H4 (cell line): ENCODE measurements around the gene PLXNA2. TPM values are rescaled to one million over a fixed set of nuclear protein-coding genes. Genes with fewer than 3 reads are reported as not detected.

ENCODE experiments used
- DNase-seq: peaks from one replicate; pipeline ENCODE4 v3.0.0-alpha.2; 2015; ENCODE audit warnings: low spot score
- total RNA-seq: library from RNA; depleted of rRNA; stranded (reverse); fragments of >200 nt; shearing (Covaris generic); gene quantifications from 2 replicates; pipeline ENCODE4 v1.2.3, GENCODE V29; 2014

PLXNA2 gene
- total RNA-seq, 1 experiment from 2014 or later: 0.89 TPM

GRCh38 chr1:208045463-208046260 is 198.5 kb downstream of the PLXNA2 start:
- DNase-seq: no peak

- DNase-seq: no peak
Measured at GRCh38 chr1:208044589-208045462, 199.4 kb downstream of the PLXNA2 start.

DNA sequence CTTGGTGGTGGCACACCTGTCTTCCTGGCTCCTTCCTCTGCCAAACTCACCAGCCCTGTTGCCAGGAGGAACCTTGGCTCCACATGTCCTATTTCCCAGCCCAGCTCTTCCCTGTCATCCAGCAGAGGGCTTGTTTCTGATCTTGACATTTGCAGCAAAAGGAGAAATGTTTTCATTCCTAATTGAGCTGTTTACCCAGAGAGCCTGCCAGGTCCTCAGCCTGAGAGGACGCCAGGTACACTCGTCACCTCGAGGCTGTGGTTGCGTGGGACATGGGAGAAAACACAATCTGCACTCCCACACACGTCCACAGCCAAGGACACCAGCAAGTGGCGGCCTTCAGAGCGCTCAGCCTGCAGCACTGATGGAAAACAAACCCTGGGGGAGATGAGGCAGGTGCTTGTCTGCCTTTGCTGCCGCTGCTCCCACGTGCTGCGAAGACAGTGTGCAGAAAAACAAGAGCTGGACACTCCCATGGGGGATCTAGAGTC is 200.4 kb downstream of the PLXNA2 start:
- DNase-seq: no peak

- DNase-seq: no peak
Measured at GRCh38 chr1:208042868-208043267, 201.3 kb downstream of the PLXNA2 start.

- DNase-seq: no peak
Measured at GRCh38 chr1:208042041-208042615, 202.1 kb downstream of the PLXNA2 start.

DNA sequence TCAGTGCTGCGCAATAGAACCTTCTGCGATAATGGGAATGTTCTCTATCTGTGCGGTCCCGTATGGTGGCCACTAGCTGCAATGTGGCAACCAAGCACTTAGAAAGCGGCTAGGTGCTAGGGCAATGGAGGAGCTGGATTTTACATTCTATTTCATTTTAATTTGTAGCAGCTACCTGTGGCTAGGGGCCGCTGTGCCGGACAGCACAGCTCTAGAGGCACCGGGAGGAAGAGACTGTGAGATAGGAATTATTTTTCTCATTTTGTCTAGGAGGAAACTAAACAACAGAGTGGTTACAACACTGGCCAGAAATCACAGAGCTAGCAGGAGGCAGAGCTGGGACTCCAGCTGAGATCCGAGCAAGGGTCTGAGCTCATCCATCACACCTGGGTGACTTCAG is 202.7 kb downstream of the PLXNA2 start:
- no peak for DNase-seq

DNA sequence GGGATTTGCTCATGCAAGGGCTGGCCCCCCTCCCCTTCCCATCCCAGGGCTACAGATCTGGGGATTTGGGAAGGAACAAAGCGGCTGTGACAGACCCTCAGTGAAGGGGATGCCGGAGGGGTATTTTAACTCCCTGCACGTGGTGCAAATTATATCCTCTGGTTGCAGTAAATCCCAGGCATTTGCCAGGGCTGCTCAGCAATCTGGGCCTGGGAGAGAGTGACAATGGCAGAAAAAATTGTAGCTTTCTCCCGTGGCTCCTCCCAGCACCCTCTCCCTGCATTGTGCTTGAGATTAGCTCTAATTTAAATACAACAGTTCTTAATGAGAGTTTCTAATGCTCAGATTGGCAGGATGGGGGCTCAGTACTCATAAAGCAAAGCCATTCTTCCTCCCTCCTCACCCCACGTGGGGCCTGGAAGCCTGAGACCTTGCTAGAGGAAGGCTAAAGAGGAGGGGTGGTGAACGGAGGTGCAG is 203.3 kb downstream of the PLXNA2 start:
- DNase-seq: no peak

GRCh38 chr1:208039536-208040332 is 204.4 kb downstream of the PLXNA2 start:
- no peak for DNase-seq

- no peak for DNase-seq
Measured at GRCh38 chr1:208038303-208038702, 205.9 kb downstream of the PLXNA2 start.

DNA sequence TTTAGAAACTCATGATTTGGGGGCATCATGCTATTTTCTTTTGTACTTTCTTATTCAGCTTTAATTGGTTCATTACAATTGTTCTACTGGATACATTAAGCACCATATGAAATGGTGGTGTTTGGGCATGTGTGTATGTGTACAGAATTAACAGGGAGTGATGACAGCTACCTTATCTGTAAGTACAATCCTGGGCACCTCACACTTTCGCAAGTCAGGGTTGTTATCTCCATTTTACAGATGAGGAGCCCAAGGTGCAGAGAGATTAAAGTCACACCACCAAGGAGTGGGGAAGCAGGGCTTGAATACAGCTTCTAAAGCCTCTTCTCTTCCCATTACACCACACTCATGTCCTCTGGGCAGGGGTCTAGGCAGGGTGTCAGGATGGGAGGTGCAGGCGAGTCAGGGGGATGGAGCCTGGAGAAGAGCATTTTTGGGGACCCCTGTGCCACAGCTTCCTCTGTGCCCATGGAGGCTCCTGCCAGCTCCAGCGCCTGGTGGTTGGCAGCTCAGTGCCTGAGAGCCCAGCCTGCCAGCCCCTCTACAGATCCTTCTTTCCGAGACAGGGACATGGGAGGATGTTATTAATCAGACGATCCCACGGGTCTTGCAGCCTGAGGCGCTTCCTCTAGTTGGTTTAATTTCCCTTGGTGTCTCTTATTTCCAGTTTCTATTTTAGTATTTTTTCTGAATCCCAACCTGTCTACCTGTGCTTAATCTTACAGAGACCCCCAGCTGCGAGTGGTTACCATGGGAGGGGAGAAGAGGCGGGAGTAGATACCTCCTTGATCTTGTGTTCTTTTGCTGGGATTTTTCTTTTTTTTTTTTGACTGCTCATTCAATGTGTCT is 207.0 kb downstream of the PLXNA2 start:
- no peak for DNase-seq

GRCh38 chr1:208036106-208036808 is 207.9 kb downstream of the PLXNA2 start:
- DNase-seq: peak; percentile 16

DNA sequence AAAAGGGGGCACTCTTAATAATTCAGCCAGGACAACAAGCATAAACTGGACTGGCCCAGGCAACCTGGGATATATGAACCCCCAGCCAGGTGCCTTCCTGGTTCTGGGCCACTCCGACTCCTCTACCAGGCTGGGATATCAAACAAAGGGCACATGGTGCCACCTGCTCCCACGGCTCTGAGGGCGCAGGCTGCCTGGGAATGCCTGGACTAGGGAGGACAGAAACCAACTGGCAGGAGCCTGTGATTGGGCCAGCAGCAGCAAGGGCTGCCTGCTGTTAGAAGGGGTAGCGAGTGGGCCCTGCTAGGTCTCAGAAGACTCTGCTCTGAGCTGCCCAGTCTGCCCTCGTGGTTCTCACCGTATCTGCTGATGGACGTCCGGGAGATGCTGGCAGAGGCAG is 210.0 kb downstream of the PLXNA2 start:
- no peak for DNase-seq

DNA sequence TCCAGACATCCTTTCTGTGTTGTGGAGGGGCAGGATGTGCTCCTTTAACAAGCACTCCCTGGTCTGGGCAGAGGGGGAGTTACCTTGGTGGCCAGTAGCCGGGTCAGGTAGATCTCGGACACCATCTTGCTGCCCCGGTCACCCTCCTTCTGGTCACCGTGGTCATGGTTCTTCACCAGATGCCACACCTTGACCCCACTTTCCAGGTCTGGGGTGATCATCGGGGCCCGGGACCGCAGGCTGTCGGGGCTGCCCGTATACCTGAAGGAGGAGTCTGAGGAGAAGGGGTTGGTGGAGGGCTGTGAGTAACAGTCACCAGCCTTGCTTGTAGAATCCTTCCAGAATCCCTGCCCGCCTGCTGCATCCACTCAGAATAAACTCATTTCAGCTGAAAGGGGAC is 210.9 kb downstream of the PLXNA2 start:
- DNase-seq: no peak

GRCh38 chr1:208031932-208032320 is 212.3 kb downstream of the PLXNA2 start:
- DNase-seq: no peak

- no peak for DNase-seq
Measured at GRCh38 chr1:208031316-208031931, 212.8 kb downstream of the PLXNA2 start.

GRCh38 chr1:208030288-208031091 is 213.7 kb downstream of the PLXNA2 start:
- DNase-seq: no peak

DNA sequence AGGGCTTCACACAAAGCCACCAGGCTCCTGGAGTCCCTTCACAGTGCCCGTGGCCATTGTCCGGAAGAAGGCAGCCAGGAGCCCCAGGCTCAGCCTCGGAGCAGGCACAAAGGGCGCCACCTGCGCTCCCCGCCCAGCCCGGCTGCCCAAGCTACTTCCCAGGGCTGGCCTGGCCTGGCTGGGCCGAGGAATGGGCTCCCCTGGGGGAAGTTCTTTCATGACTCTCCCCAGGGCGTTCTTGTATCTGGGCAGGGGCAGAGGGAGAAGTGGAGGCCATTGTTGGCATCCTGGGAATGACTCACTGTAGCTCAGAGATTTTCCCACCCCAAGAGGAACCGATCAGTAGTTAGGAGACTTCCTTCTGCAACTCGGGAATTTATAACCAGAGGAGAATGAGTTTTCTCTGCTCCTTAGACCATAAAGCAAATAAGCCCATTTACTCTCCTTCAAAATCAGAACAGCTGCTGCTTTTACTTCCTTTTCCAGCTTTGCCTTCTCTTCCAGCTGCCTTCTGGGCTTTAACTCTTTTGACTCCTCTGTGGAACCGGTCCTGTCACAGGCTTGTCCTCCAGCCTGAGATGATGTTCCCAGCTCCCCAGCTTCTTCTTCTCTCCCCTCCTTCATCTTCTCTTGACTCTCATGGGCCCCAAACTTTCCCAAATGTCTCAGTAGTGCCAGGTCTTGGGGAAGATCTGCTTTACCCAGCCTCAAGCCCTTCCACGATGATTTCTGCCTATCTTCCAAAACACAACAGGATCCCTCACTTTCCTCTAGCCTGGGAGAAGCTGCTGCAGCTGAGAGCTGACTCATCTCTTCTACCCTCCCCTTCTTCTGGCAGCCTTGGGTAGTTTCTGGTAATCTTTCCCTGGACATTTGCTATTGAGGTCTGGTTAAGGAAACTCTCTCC is 214.6 kb downstream of the PLXNA2 start:
- no peak for DNase-seq
